Measurements from ENCODE around the gene STAT1. TPM values are rescaled to one million over a fixed set of nuclear protein-coding genes. Genes with fewer than 3 reads are reported as not detected.
A peak's percentile ranks its signal among the peaks of the same experiment; 100 is the strongest.

STAT1 gene
- total RNA-seq, 1 donor from 2014 or later: 13.0 TPM

DNA sequence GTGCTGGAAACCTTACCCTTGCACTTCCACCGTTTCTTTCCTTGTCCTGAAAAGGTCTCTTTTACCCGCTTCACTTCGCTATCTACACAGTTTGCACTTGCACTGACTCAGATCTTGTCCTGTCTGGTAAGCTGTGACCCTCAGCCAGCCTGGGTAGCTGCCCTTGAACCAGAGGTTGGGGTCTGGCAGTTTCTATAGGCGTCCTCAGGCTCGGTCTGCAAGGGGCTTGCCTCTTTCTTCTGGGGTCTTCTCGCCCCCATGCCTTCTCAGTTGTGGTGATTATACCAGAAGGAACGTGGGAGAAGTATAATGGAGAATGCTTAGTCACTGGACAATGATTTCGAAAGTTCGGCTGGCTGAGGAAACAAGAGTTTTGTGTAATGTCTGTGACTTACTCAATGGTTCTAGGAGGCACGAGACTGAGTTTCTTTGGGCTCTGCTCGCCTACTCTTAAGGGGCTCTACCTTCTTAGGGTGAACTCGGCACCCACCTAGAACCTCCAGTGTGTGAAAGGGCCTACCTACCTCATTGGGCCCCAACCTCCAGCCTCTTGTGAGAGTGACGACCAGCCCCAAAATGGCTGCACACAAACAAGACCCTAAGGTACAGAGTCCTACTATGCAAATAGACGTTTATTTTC lies 6.9 kb upstream of the STAT1 start:
- DNase-seq (ENCODE audit: low spot score in 2 of 2): peak in 1 of 2 donors; percentile 79
- H3K4me1 ChIP-seq: peaks cover 0 to 4% of the 10 kb centered on the region in 2 donors
- TF ChIP-seq CTCF (IDR thresholded peaks at IDR 0.05): no peak
- H3K9me3 ChIP-seq: no peaks in the 10 kb centered on the region
- H3K27me3 ChIP-seq: no peaks in the 10 kb centered on the region
- peak overlapping the region; percentile 92 to 93 for H3K27ac ChIP-seq
- intact Hi-C loops (cut with DNase I): loop anchor here (2.0 to 5.0 kb wide), 3 partner anchors 140 to 656 kb away; partner anchors contain the start of genes GLS, NAB1 and NABP1
- no peaks in the 10 kb centered on the region for H3K36me3 ChIP-seq
- peak overlapping the region; percentile 77 to 85 for H3K4me3 ChIP-seq

DNA sequence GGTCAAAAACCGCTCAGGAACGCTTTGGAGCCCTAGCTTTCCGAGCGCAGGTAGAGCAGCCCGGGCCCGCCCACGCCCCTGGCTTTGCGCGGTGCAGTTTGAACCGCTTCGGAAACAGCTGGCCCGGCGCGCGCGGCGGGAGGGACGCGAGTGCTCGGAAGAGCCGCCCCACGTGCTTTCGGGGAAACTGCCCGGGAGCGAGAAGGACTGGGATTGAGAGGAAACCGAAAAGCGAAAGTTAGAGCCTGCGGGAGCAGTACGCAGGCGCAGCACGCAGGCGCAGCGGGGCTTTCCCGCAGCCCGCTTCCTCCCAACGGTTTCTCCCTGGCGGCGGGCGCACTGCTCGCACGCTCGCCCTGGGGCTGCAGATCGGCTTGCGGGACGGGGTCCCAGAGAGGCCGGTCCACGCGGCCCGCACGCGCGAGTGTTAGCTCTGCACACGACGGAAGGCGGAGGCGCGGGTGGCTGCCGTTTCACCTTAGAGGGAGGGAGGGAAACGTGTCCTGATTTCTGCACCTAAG lies 6.3 kb upstream of the STAT1 start:
- Histone ChIP-seq H3K4me1 (peaks cover 0 to 4% of the 10 kb centered on the region in 2 donors), H3K9me3 (no peaks in the 10 kb centered on the region), H3K27ac (peak overlapping the region; percentile 92 to 93), H3K27me3 (no peaks in the 10 kb centered on the region), H3K36me3 (no peaks in the 10 kb centered on the region), H3K4me3 (peak overlapping the region; percentile 77 to 85)
- peak; percentile 9 to 47 (median 18) for TF ChIP-seq CTCF (IDR thresholded peaks at IDR 0.05)
- peak; percentile 73 to 96 for DNase-seq (ENCODE audit: low spot score in 2 of 2)
- intact Hi-C loops (cut with DNase I): loop anchor here (2.0 to 5.0 kb wide), 3 partner anchors 139 to 657 kb away; partner anchors contain the start of genes GLS, NAB1 and NABP1

- Histone ChIP-seq H3K9me3 (no peaks in the 10 kb centered on the region), H3K4me3 (no peak overlapping the region), H3K27ac (no peak overlapping the region), H3K4me1 (peaks cover 0 to 4% of the 10 kb centered on the region in 2 donors), H3K36me3 (no peaks in the 10 kb centered on the region), H3K27me3 (no peaks in the 10 kb centered on the region)
- intact Hi-C loops (cut with DNase I): loop anchor here (10.0 kb wide), 2 partner anchors 485 to 705 kb away; partner anchors contain the start of genes HIBCH and NEMP2
- DNase-seq (ENCODE audit: low spot score in 2 of 2): no peak
- TF ChIP-seq CTCF (IDR thresholded peaks at IDR 0.05): no peak
These were observed 5.4 kb upstream of the STAT1 start for GRCh38 chr2:191019376-191019775.

GRCh38 chr2:191018643-191019119 lies 4.7 kb upstream of the STAT1 start:
- Histone ChIP-seq H3K27ac (no peak overlapping the region), H3K27me3 (no peaks in the 10 kb centered on the region), H3K4me3 (no peak overlapping the region), H3K9me3 (no peaks in the 10 kb centered on the region), H3K4me1 (peaks cover 0 to 4% of the 10 kb centered on the region in 2 donors), H3K36me3 (no peaks in the 10 kb centered on the region)
- TF ChIP-seq CTCF (IDR thresholded peaks at IDR 0.05): no peak
- intact Hi-C loops (cut with DNase I): loop anchor here (10.0 kb wide), 2 partner anchors 484 to 704 kb away; partner anchors contain the start of genes HIBCH and NEMP2
- no peak for DNase-seq (ENCODE audit: low spot score in 2 of 2)

DNA sequence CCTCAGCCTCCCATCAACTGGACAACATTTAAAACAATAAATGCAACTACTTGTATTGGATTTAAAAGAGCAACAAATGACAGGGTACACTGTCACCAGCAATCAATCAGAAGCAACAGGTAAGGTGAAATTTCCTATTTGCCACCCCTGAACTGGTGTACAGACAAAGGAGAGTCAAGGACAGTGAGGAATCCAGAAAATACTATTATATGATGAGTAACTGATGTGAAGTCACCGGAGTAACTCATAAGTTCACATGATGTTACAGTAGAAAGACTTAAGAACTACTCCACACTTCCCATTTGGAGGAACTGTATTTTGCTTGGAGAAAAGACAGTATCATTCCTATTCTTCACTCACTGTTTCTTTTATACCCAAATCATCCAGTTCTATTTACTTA lies 4.1 kb upstream of the STAT1 start:
- DNase-seq (ENCODE audit: low spot score in 2 of 2): no peak
- H3K27ac ChIP-seq: no peak overlapping the region
- no peaks in the 10 kb centered on the region for H3K36me3 ChIP-seq
- H3K4me1 ChIP-seq: peaks cover 0 to 4% of the 10 kb centered on the region in 2 donors
- intact Hi-C loops (cut with DNase I): loop anchor here (10.0 kb wide), 2 partner anchors 483 to 703 kb away; partner anchors contain the start of genes HIBCH and NEMP2
- no peaks in the 10 kb centered on the region for H3K9me3 ChIP-seq
- TF ChIP-seq CTCF (IDR thresholded peaks at IDR 0.05): no peak
- H3K4me3 ChIP-seq: no peak overlapping the region
- H3K27me3 ChIP-seq: no peaks in the 10 kb centered on the region

All from ascending aorta (tissue), 2 donors.